Activated effector memory CD4-positive, alpha-beta T cell treated with anti-CD3 and anti-CD28 coated beads, Interleukin-2, amount 50 U/mL, for 16 hours (primary cell): ENCODE results near the gene DDA1.
"Not testable (repeated sequence)": the region's sequence is repeated elsewhere in the genome, so short reads cannot be mapped to it uniquely, and the experiment has no call there.

Source experiments
- DNase-seq: peaks from one replicate; pipeline ENCODE4 v3.0.0-alpha.2; 2020

The DDA1 gene

GRCh38 chr19:17289489-17289888 is 19.9 kb upstream of the DDA1 start:
- DNase-seq = peak; percentile 76

GRCh38 chr19:17292301-17293074 is 16.9 kb upstream of the DDA1 start:
- DNase-seq = peak; percentile 92

DNA sequence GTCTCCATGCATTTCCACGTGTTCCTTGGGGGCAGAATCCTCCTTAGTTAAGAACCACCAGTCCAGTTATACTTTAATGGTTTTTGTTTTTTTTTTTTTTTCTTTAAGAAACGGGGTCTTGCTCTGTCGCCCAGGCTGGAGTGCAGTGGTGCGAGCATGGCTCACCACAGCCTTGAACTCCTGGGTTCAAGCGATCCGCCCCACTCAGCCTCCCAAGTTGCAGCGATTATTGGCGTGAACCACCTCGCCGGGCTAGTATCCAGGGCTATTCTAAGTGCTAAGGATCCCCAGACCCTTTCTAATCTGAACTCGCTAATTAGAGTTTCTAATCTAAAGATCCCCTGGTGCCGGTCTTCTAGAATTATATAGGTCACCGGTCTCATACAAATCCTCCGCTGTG is 15.8 kb upstream of the DDA1 start:
- no peak for DNase-seq

GRCh38 chr19:17294051-17294891 is 15.1 kb upstream of the DDA1 start:
- DNase-seq = peak; percentile 84

- not testable (repeated sequence) for DNase-seq
Observed at GRCh38 chr19:17295551-17295950, 13.8 kb upstream of the DDA1 start.

DNA sequence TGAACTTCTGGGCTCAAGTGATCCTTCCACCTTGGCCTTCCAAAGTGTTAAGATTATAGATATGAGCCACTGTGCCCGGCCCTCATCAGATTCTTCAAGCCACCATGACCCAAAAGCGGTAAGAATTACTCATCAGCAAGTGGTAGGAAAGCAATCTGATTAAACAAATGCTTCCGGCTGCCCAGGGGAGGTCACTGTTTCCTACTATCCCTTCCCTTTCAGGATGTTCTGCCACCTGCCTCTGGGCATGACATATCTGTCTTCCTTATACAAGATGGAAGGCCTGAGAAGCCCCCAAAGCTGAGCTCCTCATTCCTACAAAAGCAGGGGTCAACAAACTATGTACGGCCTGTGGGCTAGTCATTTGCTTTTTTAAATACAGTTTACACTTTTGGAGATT is 13.1 kb upstream of the DDA1 start:
- DNase-seq = no peak

- no peak for DNase-seq
Observed at GRCh38 chr19:17296976-17297375, 12.4 kb upstream of the DDA1 start.

GRCh38 chr19:17300992-17301619 is 8.3 kb upstream of the DDA1 start:
- no peak for DNase-seq

GRCh38 chr19:17302391-17303166 is 6.8 kb upstream of the DDA1 start:
- no peak for DNase-seq

DNA sequence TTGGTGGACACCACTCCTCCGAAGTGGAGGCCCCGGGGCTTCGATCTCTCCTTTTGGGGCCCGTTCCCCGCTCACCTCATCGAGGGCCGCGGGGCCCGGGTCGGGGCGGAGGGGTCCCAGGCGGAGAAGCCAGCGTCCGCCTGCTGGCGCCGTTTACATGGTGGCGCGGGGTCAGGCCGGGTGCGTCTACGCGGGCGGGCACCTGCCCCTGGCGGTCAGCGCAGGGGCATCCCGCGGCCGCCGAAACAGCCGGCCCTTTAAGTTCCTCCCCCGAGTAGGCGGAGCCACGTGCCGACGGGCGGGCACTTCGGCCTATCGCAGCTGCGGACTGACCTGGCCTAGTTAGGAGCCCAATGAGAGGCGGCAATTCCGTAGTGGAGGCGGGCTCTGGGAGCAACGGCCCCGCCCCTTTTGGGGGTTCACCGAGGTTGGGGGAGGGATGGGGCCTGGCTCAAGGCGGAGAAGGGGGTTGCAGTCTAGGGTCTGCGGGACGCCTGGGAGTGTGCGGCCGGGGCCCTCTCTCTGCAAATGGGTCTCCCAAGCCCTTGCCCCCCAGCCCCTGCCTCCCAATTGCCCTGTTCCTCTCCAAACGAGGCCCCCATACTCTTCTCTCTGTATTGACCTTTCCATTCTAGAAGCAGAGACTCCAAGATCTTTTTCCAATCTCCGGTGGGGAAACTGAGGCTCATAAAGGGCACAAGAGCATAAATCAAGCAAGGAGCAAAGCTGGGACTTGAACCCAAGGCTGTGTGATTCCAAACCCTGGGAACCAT is 6.0 kb upstream of the DDA1 start, which contains the start of gene ABHD8:
TSS of gene ABHD8 (minus strand) at position 259 of the 773 bp plus-strand sequence. CDS start 1,809 bp downstream, outside the sequence.
- DNase-seq = peak; percentile 97

DNA sequence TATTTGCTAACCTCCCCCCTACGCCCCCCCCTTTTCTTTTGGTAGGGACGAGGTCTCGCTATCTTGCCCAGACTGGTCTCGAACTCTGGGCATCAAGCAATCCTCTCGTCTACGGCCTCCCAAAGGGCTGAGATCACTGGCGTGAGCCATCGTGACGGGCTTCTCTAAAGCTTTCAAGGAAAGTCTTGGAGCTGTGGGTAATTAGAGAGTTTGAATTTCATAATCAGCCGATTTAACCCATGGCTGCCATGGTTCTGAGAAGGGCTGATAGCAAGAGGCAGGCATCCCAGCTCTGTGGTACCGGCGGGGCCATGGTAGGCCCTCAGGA is 5.5 kb upstream of the DDA1 start:
- DNase-seq = no peak

GRCh38 chr19:17304386-17305215 is 4.8 kb upstream of the DDA1 start:
- peak; percentile 59 for DNase-seq

DNA sequence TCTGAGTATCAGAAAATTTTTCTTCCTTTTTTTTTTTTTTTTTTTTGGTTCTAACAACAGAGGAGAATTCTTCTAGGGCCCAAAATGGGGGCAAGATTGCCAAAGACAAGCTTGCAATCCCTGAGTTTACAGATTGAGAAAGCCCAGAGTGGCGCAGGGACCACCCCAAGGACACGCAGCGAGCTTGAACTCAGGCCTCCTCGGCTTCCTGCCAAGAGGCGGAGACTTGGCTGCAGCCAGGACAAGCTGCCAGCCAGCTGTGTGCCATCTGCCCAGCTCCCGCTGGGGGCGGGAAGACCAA is 4.2 kb upstream of the DDA1 start:
- DNase-seq = no peak

- peak; percentile 98 for DNase-seq
Observed at GRCh38 chr19:17305517-17306284, 3.7 kb upstream of the DDA1 start, which contains the start of gene MRPL34. Gene MRPL34 (plus strand): TSS chr19:17305872. CDS start chr19:17305893, 21 bp downstream.

DNA sequence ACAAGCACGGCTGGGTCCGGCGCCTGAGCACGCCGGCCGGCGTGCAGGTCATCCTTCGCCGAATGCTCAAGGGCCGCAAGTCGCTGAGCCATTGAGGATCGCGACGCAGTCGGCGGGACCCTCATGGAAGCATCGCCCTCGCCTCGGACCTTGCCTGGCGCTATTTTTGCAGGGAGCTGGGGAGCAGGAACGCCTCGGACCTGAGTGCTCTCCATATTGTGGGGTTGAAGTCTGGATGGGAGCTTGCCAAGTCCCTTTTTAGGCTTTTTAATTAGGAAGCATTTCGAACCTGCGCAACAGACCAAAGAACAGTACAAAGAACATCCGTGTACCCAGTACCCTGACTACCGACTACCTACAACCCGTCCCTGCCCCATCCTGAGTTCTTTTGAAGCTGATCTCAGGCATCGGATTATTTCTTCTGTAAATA is 3.1 kb upstream of the DDA1 start:
- no peak for DNase-seq

DNA sequence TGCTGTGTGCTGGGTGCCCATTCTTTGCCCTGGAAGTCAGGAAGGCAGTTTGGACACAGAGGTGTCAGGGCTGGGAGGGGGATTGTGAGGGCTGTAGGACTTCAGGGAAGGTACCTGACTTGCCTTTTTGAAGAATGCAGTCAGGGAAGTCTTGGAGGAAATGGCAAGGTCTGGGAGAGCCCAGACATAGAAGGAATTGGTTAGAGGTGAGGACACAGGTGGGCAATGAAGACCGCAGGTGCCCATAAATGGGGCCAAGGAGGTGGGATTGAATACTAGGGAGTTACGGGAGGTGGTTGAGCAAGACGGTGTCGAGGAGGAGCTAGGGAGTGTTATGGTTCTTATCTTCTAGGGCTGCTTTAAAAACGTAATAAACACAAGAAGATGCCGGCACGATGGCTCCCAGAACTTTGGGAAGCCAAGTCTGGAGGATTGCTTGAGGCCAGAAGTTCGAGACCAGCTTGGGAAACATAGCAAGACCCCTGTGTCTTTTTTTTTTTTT is 1.4 kb upstream of the DDA1 start:
- DNase-seq = no peak

DNA sequence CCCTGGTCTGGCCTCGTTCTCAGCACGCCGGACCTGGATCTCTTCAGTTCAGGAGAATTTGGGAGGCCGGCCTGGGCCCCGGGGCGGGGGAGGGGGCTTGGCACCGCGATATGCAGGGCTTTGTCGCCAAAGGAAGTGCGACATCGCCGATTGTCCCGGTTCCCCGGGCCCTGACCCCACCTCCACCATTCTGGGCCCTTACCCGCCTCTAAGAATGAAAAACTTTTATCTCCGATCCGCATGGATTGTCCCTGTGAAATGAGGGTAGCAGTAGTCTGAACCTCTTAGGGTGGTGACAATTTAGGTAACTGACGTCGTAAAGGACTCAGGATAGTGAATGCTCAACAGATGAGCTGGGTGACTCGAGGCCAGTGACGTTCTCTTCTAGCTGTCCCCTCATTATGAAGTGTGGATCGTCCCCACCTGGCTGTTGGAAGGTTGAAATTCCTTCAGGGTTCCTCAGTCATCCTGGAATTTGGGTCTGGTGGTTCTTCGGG is 650 bp downstream of the DDA1 start:
- DNase-seq = no peak

- DNase-seq = no peak
Observed at GRCh38 chr19:17311455-17312188, 2.3 kb downstream of the DDA1 start.
